Activated effector memory CD4-positive, alpha-beta T cell treated with Interleukin-2 at 50 U/mL for 16 hours (primary cell): ENCODE results near the gene MICAL3.
"Not testable (repeated sequence)": the region's sequence is repeated elsewhere in the genome, so short reads cannot be mapped to it uniquely, and the experiment has no call there.

ENCODE experiments used
- DNase-seq: peaks from one replicate; pipeline ENCODE4 v3.0.0-alpha.2; 2020

MICAL3 gene

GRCh38 chr22:17876878-17877855 is 147.2 kb downstream of the MICAL3 start:
- not testable (repeated sequence) for DNase-seq

- no peak for DNase-seq
Observed at GRCh38 chr22:17876306-17876831, 148.0 kb downstream of the MICAL3 start.

- no peak for DNase-seq
Observed at GRCh38 chr22:17875631-17876030, 148.7 kb downstream of the MICAL3 start.

GRCh38 chr22:17875156-17875555 is 149.2 kb downstream of the MICAL3 start:
- no peak for DNase-seq

GRCh38 chr22:17874231-17874905 is 150.0 kb downstream of the MICAL3 start:
- no peak for DNase-seq

- DNase-seq, result no peak
Observed at GRCh38 chr22:17873804-17874203, 150.6 kb downstream of the MICAL3 start.

GRCh38 chr22:17873116-17873515 is 151.2 kb downstream of the MICAL3 start:
- no peak for DNase-seq

- DNase-seq, result no peak
Observed at GRCh38 chr22:17872471-17872870, 151.9 kb downstream of the MICAL3 start.

- no peak for DNase-seq
Observed at GRCh38 chr22:17871726-17872458, 152.5 kb downstream of the MICAL3 start.

GRCh38 chr22:17870407-17870806 is 154.0 kb downstream of the MICAL3 start:
- no peak for DNase-seq

GRCh38 chr22:17869285-17870096 is 154.9 kb downstream of the MICAL3 start:
- no peak for DNase-seq

- DNase-seq, result no peak
Observed at GRCh38 chr22:17868771-17869170, 155.6 kb downstream of the MICAL3 start.

GRCh38 chr22:17867160-17867785 is 157.1 kb downstream of the MICAL3 start:
- DNase-seq, result no peak

GRCh38 chr22:17866621-17867020 is 157.7 kb downstream of the MICAL3 start:
- no peak for DNase-seq

GRCh38 chr22:17866127-17866526 is 158.2 kb downstream of the MICAL3 start:
- DNase-seq, result no peak

GRCh38 chr22:17865183-17866055 is 158.9 kb downstream of the MICAL3 start:
- no peak for DNase-seq

GRCh38 chr22:17864398-17865182 is 159.8 kb downstream of the MICAL3 start:
- DNase-seq, result no peak

- DNase-seq, result no peak
Observed at GRCh38 chr22:17862646-17863181, 161.6 kb downstream of the MICAL3 start.

GRCh38 chr22:17861909-17862308 is 162.5 kb downstream of the MICAL3 start:
- no peak for DNase-seq
